HT1080 (cell line): Measurements from ENCODE around the gene HDAC4. TPM values are rescaled to one million over a fixed set of nuclear protein-coding genes. Genes with fewer than 3 reads are reported as not detected.

Experiments
- DNase-seq: peaks from one replicate; pipeline ENCODE4 v3.0.0-alpha.2; 2015; ENCODE audit warnings: low read depth
- total RNA-seq: library from RNA; depleted of rRNA; stranded (reverse); fragments of >200 nt; shearing (Covaris generic); gene quantifications from 2 replicates; pipeline ENCODE4 v1.2.3, GENCODE V29; 2014

HDAC4 gene
- total RNA-seq, 1 experiment from 2014 or later = 2.8 TPM

DNA sequence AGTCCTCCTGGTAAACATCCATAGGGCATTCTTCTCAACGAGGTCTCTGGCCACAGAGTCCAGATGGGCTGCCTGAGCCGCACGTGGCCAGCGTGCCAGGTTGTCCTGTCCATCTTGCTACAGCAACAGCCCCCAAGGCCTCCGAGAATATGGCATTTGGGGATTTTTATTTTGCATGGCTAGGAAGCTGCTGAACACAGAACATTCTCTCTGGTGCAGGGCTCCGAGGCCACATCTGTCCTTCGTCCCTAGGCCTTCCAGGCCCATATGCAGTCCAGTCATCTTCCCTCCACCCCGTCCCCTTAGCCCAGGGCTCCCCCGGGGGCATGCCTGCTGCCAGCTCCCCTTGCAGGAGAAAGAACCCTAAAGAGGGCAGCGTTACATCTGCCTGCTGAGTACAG lies 2.3 kb downstream of the HDAC4 start:
- DNase-seq = no peak

DNA sequence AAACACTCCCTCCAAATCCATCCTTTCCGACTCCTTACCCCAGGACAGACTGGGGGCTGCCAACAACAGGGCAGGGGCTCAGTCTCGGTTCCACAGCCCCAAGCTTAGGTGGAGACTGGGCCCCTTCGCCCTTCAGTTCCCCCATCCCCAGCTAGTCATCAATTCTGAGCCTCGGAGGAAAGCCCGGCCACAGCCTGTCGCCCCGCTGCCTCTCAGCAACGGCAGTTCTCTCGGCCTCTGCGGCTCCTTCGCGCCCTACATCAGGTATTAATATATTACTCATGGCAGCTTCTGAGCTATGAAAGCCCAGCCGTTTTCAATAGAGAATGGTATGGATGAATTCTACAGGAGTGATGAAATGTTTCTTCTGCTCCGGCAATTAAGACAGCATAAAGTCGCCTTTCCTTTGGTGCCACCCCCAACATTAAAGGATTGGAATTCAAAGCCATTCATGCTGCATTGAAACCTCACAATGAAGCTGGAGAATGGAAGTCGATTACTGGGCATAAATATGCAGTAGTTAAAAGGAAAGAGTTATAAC lies 2.8 kb downstream of the HDAC4 start:
- DNase-seq = no peak

DNA sequence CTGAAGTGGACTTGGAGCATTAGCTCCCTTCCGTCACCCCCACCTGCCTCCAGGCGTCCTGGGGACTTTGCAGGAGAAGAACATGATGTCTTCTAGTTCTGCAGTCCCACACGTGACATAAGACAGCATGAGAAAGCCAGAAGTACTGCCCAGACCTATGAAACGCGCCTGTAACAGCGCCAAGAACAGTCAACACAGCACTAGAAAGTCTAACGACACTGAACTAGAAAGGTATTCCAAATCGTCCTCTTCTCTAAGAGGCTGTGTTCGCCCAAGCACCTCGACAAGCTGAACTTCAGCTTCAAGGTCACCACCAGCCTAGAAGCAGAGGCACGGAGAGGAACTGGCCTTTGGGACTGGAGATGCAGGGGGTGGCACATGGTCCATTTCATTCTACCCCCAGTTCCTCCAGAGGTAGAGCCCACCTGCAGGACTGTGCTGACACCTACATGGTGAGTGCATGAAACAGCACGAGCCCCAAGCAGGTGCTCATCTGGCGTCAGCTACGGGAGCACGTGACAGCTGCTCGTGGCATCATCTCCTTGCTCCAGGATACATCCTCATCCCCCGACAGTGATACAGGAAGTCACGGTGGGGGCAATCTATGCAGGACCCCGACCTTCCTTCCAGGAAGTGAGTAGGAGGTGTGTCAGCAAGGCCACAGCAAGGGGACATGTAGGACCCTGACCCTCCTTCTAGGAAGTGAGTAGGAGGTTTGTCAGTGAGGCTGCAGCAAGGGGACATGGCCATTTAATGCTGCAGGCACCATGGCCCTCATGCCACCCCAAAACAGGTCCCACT lies 3.7 kb downstream of the HDAC4 start:
- no peak for DNase-seq

DNA sequence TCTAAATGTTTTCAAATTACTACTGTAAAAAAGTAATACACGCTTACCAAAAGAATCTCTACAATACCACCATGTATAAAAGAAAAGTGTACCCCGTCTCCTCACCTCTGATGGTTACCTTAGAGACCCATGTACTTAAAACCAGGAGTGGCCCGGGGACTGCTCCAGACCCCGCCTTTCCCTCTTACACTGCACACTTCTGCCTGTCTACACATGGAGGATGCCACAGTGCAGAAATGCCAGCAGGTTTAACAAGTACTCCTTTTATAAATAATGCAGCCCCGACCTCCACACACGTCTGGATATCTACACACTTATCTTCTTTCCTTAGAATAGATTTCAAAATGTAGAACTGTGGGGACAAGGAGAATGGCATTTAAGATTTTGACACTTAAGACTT lies 5.3 kb downstream of the HDAC4 start:
- DNase-seq = no peak

DNA sequence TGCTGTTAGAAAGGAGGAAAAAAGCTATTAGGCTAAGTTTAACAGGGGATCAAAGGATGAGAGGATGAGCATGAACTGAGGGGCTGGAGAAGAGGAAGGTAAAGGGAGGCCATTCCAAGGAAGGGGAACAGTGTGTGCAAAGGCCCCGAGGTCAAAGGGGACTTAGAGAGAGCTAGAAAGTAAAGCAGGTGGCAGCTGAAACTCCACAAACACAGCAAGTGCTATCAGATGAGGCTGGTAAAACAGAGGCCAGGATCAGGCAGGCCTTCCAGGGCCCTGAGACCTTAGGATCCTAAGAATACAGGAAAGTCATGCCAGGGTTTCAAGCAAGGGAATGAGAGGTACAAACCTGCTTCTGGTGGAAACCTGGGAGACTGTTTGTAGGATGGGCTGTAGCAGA lies 5.8 kb downstream of the HDAC4 start:
- no peak for DNase-seq

DNA sequence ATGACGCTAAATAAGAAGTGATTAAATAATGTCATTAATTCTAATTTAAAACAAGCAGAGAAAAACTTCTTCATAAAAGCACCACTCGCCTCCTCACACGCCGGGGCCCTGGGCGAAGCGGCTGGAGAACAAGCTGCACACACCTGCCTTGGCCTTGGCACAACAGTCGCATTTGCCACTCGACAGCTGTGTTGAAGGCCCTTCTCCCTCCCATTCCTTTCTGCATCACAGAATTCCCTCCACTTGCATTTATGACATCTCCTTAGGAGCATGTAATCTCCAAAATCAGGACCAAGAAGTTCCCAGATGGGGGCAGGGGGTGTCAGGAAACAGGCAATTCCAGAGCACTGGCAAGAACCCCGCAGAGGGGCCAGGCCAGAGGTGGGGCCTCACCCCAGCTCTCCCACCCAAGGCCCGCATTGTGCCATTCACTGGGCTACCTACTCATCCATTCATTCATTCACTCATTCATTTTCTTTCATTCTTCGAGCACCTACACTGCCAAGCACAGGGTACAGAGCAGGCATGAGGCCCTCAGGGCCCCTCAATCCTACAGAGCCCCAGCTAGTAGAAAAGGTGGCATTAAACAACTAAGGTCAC lies 6.4 kb downstream of the HDAC4 start:
- no peak for DNase-seq

DNA sequence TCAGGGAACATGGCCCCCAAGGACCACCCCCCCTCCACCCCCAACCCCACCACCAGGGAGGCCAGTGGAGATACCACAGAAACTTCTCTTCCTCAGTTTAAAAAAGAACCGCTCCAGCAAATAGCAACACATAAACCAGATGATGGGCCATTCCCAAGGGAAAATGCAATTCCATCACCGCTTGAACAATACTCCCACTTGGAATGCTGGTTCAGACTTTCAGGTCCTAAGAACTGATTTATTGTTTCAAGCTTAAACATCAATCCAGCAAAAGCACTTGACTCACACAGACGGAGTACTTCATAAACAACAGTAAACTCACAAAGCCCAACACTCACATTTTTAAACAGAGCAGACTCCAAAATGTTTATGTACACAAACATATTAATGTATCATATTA lies 6.9 kb downstream of the HDAC4 start:
- no peak for DNase-seq

DNA sequence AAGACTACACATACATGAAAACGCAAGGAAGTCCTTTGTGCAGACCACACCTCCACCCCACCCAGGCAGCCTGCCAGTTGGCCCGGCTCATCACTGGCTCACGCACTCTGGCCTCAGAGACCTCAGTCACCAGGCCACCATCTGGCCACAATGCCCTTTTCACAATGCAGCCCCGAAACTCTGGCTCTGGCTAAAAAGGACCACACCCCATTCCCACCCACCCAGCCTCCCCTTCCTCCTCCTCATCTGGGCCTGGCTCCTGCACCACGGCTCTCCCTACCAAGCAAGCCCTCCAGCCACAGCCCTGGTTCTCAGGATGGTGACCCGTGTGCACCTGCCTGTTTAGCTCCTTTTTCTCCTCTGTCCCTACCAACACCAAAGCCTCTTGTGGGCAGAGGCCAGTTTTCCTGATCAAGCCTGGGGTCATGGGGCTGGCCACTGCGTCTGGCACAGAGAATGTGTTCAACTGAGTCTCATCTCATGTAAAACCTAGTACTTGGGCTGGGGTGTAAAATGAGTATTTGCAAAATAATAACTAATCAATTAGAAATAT lies 7.4 kb downstream of the HDAC4 start:
- no peak for DNase-seq

DNA sequence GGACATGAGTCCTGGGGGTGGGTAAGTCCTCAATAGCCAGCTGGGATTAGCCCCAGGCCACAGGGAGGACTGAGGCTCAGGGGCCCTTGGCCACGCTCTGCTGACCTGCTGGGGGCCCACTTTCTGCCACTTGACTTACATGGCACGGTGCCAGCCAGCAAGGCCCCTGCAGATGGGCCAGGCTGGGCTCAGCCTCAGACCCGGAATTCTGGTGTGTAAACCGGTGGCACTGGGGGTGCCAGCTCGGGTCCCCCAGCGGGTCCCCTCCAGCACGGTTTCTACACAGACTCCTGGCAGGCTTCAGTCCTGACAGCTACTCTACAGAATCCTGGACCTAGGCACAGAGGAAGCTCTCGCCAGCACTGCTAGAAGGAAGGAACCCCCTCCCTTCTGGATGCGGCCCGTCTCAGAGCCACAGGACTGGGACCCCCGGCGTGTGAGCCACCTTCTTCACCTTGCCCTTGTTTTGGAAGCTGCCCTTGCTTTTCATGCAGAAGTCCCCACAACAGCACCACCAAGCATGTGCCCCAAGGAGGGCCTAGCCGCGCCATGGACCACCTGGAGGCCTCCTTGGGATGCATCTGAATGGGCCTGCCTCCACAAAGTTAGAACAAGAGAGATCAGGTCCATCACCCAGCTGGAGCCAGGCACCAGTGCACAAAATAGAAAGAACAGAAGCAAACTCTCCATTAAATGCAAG lies 8.0 kb downstream of the HDAC4 start:
- DNase-seq = no peak

DNA sequence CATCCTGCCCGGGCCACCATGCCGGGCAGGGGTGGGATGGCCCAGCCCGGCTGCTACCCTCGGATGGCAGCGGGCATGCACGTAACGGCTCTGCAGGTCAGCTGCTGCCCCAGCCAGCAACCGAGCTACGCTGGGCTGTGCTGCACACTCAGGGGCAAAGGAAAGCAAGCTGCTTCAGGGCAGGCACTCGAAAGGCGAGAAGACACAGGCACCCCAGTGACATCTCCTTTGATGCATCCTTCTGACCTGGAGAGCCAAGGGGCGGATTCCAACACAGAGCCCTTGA lies 8.8 kb downstream of the HDAC4 start:
- DNase-seq = no peak

DNA sequence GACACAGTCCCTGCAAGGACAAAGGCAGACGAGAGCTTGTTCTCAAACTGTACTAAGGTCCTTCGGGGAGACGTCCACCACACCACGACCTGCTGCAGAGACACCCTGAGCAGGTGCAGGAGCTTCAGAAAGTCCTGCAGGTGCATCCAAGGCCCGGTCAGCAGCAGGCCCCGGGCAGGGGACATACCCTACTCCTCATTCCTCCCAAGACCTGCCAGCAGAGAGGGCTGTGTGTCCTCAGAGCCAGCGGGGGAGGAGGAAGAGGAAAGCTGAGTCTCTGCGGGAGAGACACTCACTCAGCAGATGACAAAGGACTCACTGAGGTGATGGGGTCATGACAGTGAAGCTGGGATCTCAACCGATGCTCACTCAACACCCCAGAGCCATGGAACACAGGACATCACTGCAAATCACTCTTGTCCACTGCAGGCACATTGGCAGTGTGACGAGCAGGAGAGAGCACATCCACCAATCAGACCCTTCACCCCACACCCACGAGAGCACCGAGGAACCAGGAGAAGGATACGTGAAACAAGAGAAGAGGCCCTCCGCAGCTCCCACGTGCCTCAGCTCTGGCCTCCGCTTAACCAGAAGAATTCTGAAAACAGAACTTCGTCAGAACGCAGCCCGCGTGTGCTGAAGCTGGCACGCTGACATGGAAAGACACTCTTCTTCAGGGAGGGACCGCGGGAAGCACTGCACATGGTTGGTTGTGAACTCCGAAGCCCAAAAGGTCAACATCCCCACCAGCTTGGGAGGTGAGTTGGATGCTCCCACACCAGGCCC lies 9.3 kb downstream of the HDAC4 start:
- DNase-seq = no peak

DNA sequence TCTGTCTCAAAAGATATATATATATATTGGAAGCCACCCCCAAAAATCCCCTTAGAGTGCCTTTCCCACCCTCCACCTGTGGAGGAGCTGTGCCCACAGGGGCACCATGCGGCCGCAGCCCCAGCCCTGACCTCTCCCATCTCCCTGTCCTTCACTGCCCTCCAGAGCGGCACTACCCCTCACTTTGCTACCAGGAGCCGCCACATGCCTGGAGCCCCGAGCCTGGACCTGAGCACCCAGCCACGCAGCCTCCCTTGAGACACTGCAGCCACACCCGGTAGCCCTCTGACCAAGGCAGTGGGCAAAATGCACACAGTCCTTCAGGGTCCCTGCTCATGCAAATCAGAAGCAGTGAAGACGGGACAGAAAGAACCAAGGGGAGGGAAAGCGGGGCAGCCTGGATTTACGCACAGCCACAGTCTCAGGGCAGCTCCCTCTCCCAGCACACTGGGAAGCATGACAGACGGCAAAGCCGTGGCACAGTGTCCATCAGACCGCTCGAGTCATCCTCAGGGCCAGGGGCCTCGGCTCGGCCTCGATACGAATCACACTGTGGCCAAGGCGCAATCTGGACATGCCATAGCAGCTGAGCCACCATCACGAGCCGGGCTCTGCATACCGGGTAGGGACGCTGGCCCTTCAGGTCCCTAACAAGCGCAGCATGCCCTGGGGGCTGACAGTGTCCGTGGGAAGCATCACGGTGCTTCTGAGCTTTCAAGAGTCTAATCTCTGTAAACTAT lies 10.1 kb downstream of the HDAC4 start:
- DNase-seq = no peak

DNA sequence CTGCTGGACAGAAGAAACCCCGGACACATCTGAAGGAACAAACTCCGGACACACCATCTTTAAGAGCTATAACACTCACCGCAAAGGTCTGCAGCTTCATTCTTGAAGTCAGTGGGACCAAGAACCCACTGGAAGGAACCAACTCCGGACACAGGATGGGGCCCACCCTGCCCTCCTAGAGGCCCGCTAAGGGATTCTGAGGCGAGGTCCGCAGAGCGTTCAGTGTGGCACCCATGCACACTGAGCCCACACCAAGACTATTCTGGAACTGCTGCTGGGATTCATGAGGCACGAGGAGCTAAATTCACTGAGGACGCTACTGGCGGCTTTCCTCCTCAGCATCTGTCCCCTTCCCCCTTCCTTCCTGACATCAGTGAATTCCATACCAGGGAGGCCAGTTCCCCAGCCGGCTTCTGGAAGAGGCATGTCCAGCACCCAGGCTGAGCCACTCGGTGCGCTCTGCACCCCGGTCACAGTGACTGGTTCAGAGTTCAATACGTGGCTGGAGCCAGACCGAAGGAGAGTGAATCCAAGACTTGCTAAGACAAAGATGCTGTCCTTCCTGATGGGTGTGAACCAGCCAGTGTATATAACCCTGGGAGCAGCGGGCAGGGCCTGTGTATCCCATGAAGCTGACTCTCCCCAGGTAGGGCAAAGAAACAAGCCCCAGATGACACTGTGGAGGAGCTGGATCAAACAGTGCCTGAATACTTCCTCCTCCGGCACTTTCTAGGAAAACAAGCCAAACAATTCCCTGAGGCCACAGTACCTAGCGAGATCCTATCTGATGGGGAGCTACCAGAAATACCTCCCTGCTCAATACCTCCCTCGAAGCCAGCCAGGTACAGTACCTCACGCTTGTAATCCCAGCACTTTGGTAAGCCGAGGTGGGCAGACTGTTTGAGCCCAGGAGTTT lies 11.1 kb downstream of the HDAC4 start:
- no peak for DNase-seq

DNA sequence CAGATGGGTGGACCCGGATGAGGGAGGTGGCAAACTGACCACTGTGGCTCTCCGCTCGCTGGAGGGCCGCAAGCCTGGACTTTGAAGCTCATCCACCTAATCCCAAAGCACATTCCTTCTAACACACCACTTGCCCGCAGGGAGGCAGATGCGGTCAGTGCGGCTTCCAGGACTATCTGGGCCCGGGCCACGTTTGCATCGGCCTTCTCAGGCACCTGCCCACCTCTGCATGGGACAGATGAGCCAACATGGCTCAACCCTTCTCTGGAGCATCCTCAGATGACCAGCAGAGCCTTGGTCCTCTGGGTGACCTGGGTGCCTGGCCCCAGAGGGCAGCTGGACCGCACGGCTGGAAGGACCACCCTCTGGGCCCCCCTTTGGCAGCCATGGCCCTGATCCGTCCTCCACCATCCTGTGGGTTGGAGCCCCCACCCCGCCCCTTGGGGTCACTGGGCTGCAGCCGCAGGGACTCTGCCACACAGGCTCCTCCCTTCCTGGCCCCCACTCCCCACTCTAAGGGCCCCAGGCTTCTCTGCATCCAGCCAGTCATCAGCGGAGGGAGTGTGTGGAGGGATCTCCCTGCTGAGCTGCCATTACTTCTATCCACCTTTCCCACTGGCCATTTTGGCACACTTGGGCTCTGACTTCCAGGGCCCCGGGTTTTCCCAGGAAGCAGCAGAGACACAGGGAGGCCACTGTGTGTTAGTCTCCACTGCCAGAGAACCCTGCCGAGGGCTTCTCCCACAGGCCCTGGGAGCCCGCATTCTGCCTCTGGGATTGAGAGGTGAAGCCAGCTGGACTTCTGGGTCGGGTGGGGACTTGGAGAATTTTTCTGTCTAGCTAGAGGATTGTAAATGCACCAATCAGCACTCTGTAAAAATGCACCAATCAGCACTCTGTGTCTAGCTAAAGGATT lies 12.3 kb downstream of the HDAC4 start:
- no peak for DNase-seq

DNA sequence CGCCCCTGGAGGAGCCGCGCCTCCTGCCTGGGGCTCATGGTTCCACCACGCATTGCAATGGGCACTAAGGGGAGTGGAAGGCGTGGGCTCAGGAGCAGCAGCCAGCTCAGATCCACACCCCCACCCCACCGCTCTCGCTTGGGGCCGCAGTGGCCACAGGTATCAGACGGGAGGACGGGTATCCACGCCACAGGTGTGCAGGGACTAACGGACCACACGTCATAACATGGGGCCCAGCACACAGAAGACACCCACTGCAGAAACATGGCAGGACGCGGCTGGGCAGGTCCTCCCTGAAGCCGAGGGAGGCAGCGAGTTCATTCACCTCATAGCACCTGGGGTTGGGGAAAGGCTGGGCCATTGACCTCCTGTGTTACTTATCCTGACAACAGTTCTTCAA lies 13.0 kb downstream of the HDAC4 start:
- no peak for DNase-seq

DNA sequence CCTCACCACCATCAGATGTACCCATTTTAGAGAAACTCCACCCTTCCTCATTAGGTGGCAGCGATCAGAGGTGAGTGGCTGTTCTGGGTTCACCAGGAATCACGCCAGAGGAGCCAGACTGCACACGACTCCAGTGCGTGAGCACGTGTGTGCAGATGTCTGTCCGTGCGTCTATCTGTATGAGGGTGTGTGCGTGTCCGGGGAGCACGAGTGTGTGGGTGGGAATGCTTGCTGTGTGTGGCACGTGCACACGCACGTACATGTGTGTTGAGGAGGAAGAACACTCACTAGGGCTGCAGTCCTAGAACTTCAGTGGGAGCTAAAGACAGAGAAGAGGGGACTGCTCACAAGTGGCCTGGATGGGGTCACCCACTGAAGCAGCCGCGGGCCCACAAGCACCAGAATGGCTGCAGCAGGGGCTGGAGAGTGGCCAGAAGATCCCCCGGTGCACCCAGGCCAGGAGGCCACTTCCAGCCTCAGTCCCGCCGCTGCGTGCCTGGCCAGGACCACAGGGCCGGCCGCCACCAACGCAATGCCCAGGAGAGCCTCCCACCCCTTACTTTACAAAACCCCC lies 13.9 kb downstream of the HDAC4 start:
- DNase-seq = no peak

DNA sequence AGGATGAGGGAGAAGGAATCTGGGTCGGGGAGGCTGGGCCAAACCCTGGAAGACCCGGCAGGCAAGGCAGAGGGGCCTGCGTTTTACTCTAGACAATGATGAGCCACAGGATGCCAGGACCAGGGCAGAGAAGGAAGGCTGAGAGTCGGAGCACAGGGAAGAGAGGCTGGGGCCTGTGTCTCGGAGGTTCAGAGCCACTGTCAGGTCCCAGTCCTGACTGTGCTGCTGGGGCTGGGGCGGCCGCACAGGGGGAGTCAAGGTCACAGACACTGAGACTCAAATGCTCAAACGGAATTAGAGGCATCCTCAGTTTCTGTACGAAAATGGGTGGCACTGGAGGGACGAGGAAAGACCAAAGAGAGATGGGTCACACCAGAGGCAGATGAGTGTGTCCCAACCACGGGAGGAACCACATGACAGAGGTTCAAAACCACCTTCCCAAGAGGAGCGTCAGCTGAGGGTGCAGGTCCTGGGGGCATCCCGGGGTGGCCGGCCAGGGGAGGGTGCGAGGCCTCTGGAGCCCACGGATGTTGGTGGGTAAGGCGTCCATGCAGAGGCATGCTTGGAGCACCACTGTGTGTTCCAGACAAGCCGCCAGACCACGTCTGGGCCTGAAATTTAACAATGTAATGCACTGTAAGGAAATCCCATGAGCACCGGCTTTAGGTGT lies 14.7 kb downstream of the HDAC4 start:
- DNase-seq = no peak
